ENCODE measurements around the gene ADGRA1.

The ADGRA1 gene

GRCh38 chr10:133165556-133166503 lies 78.1 kb downstream of the ADGRA1 start:
- no peaks in the 10 kb centered on the region for H3K36me3 ChIP-seq (ENCODE audit: low read length)
- no peak overlapping the region for H3K4me2 ChIP-seq (ENCODE audit: low read depth, low read length, poor library complexity, severe bottlenecking)
- no peaks in the 10 kb centered on the region for H3F3A ChIP-seq (ENCODE audit: insufficient read depth)
- H3K9me3 ChIP-seq (ENCODE audit: insufficient read depth, low read length), result no peaks in the 10 kb centered on the region
- H3K9me2 ChIP-seq (replicated peaks; ENCODE audit: insufficient read depth, low read length), result no peaks in the 10 kb centered on the region
- no peak overlapping the region for H2AFZ ChIP-seq (ENCODE audit: low read depth, low read length, severe bottlenecking)
- TF ChIP-seq CTCF (IDR thresholded peaks at IDR 0.05; ENCODE audit: insufficient read depth, low read length, poor library complexity, severe bottlenecking), result no peak
- TF ChIP-seq EZH2phosphoT487 (conservative IDR thresholded peaks at IDR 0.05; ENCODE audit: low read length), result no peak
- no peaks in the 10 kb centered on the region for H3K79me2 ChIP-seq (ENCODE audit: insufficient read depth, low read length)
- H3K27ac ChIP-seq (ENCODE audit: low read depth, low read length), result no peak overlapping the region
- H3K4me3 ChIP-seq (ENCODE audit: insufficient read depth, low read length, poor library complexity, severe bottlenecking), result no peak overlapping the region
- no peak overlapping the region for H3K9ac ChIP-seq (ENCODE audit: low read length)
- H4K20me1 ChIP-seq (ENCODE audit: low read depth, low read length), result no peaks in the 10 kb centered on the region
- H3K27me3 ChIP-seq (ENCODE audit: low read length), result no peaks in the 10 kb centered on the region

- no peak overlapping the region for H3K9ac ChIP-seq (ENCODE audit: low read length)
- H4K20me1 ChIP-seq (ENCODE audit: low read depth, low read length), result no peaks in the 10 kb centered on the region
- H3K4me3 ChIP-seq (ENCODE audit: insufficient read depth, low read length, poor library complexity, severe bottlenecking), result no peak overlapping the region
- TF ChIP-seq CTCF (IDR thresholded peaks at IDR 0.05; ENCODE audit: insufficient read depth, low read length, poor library complexity, severe bottlenecking), result no peak
- no peak for TF ChIP-seq EZH2phosphoT487 (conservative IDR thresholded peaks at IDR 0.05; ENCODE audit: low read length)
- H3K9me2 ChIP-seq (replicated peaks; ENCODE audit: insufficient read depth, low read length), result no peaks in the 10 kb centered on the region
- no peaks in the 10 kb centered on the region for H3K27me3 ChIP-seq (ENCODE audit: low read length)
- H2AFZ ChIP-seq (ENCODE audit: low read depth, low read length, severe bottlenecking), result no peak overlapping the region
- no peaks in the 10 kb centered on the region for H3F3A ChIP-seq (ENCODE audit: insufficient read depth)
- H3K79me2 ChIP-seq (ENCODE audit: insufficient read depth, low read length), result no peaks in the 10 kb centered on the region
- no peaks in the 10 kb centered on the region for H3K36me3 ChIP-seq (ENCODE audit: low read length)
- H3K4me2 ChIP-seq (ENCODE audit: low read depth, low read length, poor library complexity, severe bottlenecking), result no peak overlapping the region
- H3K9me3 ChIP-seq (ENCODE audit: insufficient read depth, low read length), result no peaks in the 10 kb centered on the region
- no peak overlapping the region for H3K27ac ChIP-seq (ENCODE audit: low read depth, low read length)
Measured at GRCh38 chr10:133166504-133166827, 78.7 kb downstream of the ADGRA1 start.

GRCh38 chr10:133166828-133167692 lies 79.3 kb downstream of the ADGRA1 start:
- H3K36me3 ChIP-seq (ENCODE audit: low read length), result no peaks in the 10 kb centered on the region
- no peak overlapping the region for H2AFZ ChIP-seq (ENCODE audit: low read depth, low read length, severe bottlenecking)
- no peaks in the 10 kb centered on the region for H4K20me1 ChIP-seq (ENCODE audit: low read depth, low read length)
- no peak overlapping the region for H3K27ac ChIP-seq (ENCODE audit: low read depth, low read length)
- no peaks in the 10 kb centered on the region for H3K27me3 ChIP-seq (ENCODE audit: low read length)
- H3K9me2 ChIP-seq (replicated peaks; ENCODE audit: insufficient read depth, low read length), result no peaks in the 10 kb centered on the region
- no peak overlapping the region for H3K4me3 ChIP-seq (ENCODE audit: insufficient read depth, low read length, poor library complexity, severe bottlenecking)
- no peaks in the 10 kb centered on the region for H3F3A ChIP-seq (ENCODE audit: insufficient read depth)
- no peaks in the 10 kb centered on the region for H3K79me2 ChIP-seq (ENCODE audit: insufficient read depth, low read length)
- no peak overlapping the region for H3K4me2 ChIP-seq (ENCODE audit: low read depth, low read length, poor library complexity, severe bottlenecking)
- H3K9me3 ChIP-seq (ENCODE audit: insufficient read depth, low read length), result no peaks in the 10 kb centered on the region
- TF ChIP-seq EZH2phosphoT487 (conservative IDR thresholded peaks at IDR 0.05; ENCODE audit: low read length) (no peak), CTCF (IDR thresholded peaks at IDR 0.05; ENCODE audit: insufficient read depth, low read length, poor library complexity, severe bottlenecking) (no peak)
- no peak overlapping the region for H3K9ac ChIP-seq (ENCODE audit: low read length)
